GM18907 (cell line): ENCODE measurements around the gene UBL3.

Source experiments
- ATAC-seq: cut with Tn5 transposase; IDR thresholded peaks from one replicate; pipeline ENCODE4 v1.9.1; 2021; ENCODE audit warnings: mild to moderate bottlenecking, moderate library complexity; ENCODE audit not compliant: unreplicated experiment

The UBL3 gene

DNA sequence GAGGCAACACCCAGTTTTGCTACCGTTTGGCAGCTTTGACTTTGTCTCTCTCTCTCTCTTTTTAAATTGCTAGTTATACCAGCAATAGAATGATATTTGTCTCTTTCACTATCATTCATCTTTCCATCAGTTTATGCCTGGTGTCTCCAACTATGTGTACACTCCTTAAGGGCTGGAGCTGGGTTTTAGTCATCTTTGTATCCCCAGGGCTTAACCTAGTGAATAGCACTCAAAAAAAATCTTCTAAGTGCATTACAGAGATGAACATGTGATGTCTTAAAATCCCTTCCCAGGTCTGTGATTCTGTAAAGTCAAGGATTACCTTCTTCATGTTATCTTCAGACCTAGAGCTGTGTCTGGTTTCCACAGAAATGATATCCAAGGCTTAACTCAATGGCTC, 7.8 kb upstream of the UBL3 start:
- ATAC-seq: no peak

- ATAC-seq: no peak
Measured at GRCh38 chr13:29857085-29857484, 6.7 kb upstream of the UBL3 start.

DNA sequence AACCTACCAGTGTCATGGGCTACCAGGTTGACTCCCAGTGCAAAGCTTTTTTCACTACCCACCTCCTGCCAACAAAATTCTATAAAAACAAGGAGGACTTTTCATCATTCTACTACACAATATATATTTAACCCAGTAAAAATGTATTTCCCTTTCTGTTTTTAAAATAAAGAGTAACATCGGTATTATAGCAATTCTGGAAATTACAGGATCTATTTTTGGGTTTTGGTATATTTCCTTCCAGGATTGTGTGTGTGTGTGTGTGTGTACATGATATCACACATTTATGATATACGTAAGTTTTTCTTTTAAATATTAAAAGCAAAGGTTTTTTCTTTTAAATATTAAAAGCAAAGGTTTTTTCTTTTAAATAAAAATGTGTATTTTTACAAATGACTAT, 6.0 kb upstream of the UBL3 start:
- ATAC-seq: no peak

GRCh38 chr13:29855784-29856183, 5.4 kb upstream of the UBL3 start:
- no peak for ATAC-seq

DNA sequence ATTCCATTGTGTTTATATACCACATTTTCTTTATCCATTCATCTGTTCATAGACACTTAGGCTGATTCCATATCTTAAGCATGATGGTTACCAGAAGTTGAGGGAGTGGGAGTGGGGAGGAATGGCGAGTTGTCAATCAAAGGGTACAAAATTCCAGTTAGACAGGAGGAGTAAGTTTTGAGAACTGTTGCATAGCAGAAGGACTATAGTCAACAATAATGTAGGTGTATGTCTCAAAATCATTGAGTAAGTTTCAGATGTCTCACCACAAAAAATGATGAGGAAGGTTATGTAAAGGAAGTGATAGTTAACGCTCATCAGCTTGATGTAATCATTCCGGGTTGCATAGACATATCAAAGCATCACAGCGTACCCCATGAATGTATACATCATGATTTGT, 4.6 kb upstream of the UBL3 start:
- ATAC-seq: no peak

- ATAC-seq: no peak
Measured at GRCh38 chr13:29853131-29853530, 2.7 kb upstream of the UBL3 start.

- no peak for ATAC-seq
Measured at GRCh38 chr13:29852472-29853054, 2.1 kb upstream of the UBL3 start.

DNA sequence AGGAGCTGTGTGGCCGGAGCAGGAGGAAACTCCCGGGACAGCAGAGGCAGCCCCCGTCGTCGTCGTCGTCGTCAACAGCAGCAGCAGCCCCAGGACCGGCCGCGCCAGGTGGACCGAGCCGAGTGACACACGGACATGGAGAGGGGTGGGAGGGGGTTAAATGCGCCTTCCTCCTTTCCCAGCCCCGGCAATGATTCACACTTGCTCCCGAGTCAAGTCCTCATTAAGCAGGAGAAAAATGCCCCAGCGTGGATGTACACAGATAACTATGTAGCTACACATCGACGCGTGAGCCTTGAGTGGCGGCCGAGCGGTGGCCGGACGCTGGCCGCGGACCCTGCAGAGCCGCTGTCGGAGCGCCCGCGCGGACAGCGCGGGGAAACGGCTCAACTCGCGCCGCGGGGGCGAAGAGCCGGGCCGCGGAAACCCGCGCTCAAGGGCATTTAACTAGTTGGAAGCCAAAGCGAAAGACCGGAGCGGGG, 645 bp downstream of the UBL3 start:
- peak; percentile 25 for ATAC-seq

- ATAC-seq: no peak
Measured at GRCh38 chr13:29849071-29849631, 1.3 kb downstream of the UBL3 start.

- ATAC-seq: no peak
Measured at GRCh38 chr13:29847501-29847983, 2.9 kb downstream of the UBL3 start.

- no peak for ATAC-seq
Measured at GRCh38 chr13:29846475-29847256, 3.8 kb downstream of the UBL3 start.

DNA sequence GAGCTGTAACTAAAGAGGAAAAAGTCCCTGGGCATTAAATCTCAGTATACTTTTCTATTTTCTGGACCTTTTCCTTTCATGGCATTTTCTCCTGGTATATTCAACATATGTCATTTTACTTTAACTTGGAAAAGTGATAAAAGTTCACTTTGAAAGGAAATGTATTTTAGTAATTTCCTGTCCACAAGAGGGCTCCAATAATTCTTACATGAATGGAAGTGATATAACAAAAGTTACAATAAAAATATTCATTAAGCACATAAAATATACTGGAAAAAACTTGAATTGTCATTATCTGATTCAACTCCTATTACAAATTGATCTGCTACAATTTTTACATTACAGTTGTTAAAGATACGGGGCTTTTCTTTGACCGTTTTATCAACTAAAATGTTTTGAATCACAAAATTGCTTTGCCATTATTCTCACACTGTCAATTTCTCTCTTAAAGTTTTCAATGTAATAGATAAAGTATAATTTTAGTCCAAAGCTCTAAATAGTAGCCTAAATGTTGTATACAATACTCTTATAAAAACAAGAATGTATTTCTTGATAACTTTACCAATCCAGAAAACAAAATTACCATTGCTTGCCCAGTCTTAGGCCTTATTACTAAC, 4.9 kb downstream of the UBL3 start:
- no peak for ATAC-seq

- no peak for ATAC-seq
Measured at GRCh38 chr13:29844441-29844840, 6.0 kb downstream of the UBL3 start.

- ATAC-seq: no peak
Measured at GRCh38 chr13:29840585-29840984, 9.8 kb downstream of the UBL3 start.

GRCh38 chr13:29835280-29836061, 14.9 kb downstream of the UBL3 start:
- no peak for ATAC-seq

DNA sequence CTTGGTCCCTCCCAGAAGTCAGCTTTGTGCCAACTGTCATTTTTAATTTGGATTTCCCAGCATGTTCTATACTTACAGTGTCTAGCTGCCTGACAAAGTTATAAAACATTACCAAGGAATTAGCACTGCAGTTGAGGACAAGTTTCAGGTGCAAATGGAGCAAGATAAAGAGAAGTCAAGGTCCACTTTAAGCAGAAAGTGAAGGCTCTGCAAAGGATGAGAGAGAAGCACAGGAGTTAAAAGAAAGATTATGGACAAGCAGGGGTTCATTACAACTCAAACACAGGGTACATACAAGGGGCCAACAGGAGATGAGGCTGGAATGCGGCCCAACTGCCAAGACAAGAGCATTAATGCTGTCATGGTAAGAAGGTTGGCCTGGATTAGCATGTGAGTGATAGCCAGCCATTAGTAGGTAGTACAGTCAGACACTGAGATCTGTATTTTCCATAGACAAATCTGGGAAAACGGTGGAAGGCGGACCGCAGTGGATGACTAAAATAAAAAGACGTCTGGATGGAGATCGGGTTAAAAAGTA, 17.6 kb downstream of the UBL3 start:
- ATAC-seq: no peak

- no peak for ATAC-seq
Measured at GRCh38 chr13:29830000-29830399, 20.4 kb downstream of the UBL3 start.

- ATAC-seq: no peak
Measured at GRCh38 chr13:29819143-29819542, 31.3 kb downstream of the UBL3 start.

- ATAC-seq: peak; percentile 90
Measured at GRCh38 chr13:29817604-29818378, 32.6 kb downstream of the UBL3 start.

DNA sequence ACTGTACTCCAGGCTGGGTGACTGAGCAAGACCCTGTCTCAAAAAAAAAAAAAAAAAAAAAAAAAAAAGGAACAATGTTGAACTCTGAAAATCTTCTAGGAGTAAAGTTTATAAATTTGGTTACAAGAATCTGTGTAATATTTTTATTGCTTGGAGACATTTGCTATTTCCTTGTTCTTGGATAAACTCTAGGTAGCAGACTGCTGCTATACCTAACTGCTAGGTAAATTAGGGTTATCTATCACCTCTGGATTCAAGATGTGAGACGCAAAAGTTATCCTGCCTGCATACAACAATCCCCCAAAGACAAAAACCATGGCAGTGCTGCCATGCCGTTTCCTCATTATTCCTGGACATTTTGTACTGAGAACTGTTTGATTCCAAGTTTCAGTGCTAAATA, 33.7 kb downstream of the UBL3 start:
- ATAC-seq: no peak
